ENCODE measurements around the gene SP6. TPM values are rescaled to one million over a fixed set of nuclear protein-coding genes. Genes with fewer than 3 reads are reported as not detected.

The SP6 gene
- total and polyA plus RNA-seq, 2 of the 4 experiments (the other 2 are of a cell fraction): under 0.01 to 0.31 TPM

DNA sequence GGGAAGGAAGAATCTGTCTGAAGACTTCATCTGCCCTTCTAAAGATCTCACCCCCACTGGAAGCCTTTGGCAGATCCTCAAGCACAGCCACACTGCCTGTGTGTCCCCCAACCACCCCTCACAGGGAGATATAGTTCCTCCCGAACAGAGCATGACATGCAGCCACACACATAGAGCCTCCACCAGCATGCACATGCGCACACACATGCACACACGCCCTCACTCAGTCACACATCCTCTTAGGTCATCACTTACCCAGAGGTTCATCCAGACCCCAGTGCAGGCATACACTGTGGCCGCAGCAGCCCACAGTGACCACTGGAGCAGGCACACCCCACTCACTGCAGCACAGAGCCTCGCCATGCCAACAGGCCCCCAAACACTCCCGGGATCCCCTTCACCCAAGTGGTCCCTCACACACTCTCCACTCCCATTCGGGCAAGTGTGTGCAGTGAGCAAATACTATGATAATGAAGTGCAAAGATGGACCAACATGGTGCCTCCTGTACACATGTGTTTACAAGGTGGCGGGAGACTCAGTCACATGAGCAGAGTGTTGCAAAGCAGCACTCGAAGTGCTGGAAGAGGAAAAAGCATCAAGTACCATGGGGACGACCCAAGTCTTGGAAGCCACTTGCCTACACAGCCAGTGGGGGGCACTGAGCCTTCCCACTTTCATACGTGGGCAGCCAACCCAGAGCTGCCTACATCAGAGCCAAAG is 17.0 kb upstream of the SP6 start:
- intact Hi-C loops (cut with micrococcal nuclease): no loop called here
- no TSS peak for BruUV-seq (replicated peaks)
- Histone ChIP-seq H2AK9ac (replicated peaks; ENCODE audit: low read depth, low read length, poor library complexity) (no peak overlapping the region), H3K18ac (ENCODE audit: low read depth, low read length) (no peak overlapping the region), H4K8ac (ENCODE audit: low read depth in 2 of 2, low read length in 2 of 2) (no peak overlapping the region), H3K4me2 (ENCODE audit: low read depth, low read length) (no peak overlapping the region), H4K91ac (ENCODE audit: insufficient read depth, low read depth, low read length) (no peak overlapping the region), H2AK5ac (ENCODE audit: low read depth, low read length) (peak overlapping the region; percentile 43; the same call in 1 of the 2 replicates), H2BK15ac (ENCODE audit: low read depth, low read length) (no peak overlapping the region), H3K27me3 (ENCODE audit: control insufficient read depth, insufficient read depth, low read length) (peaks cover 42% of the 10 kb centered on the region), H3K9ac (ENCODE audit: low read depth, low read length) (no peak overlapping the region), H4K5ac (ENCODE audit: low read depth, low read length) (no peak overlapping the region), H2BK5ac (ENCODE audit: low read depth, low read length, poor library complexity, severe bottlenecking) (no peak overlapping the region), H3K27ac (ENCODE audit: insufficient read depth, low read length) (no peak overlapping the region), H4K20me1 (ENCODE audit: insufficient read depth, low read length) (no peaks in the 10 kb centered on the region), H3K36me3 (ENCODE audit: control insufficient read depth, insufficient read depth, low read length) (no peaks in the 10 kb centered on the region), H3K4ac (ENCODE audit: low read depth, low read length) (no peak overlapping the region), H3K9me3 (ENCODE audit: control insufficient read depth, insufficient read depth, low read length) (peaks cover 3% of the 10 kb centered on the region; the same call in 1 of the 2 replicates), H2BK120ac (ENCODE audit: low read depth, low read length) (no peak overlapping the region), H3K4me1 (ENCODE audit: control insufficient read depth, insufficient read depth, low read length) (peaks cover 4% of the 10 kb centered on the region), H2BK20ac (ENCODE audit: low read depth, low read length) (no peak overlapping the region), H3K79me1 (ENCODE audit: low read depth in 1 of 2, low read length in 2 of 2) (no peaks in the 10 kb centered on the region), H3K9me1 (ENCODE audit: insufficient read depth, low read length) (no peaks in the 10 kb centered on the region), H3K23ac (ENCODE audit: low read depth, low read length) (no peak overlapping the region), H3K4me3 (ENCODE audit: insufficient read depth, low read depth, low read length) (no peak overlapping the region), H3K56ac (ENCODE audit: extremely low read depth, insufficient read depth, low read length) (no peak overlapping the region), H2AFZ (replicated peaks; ENCODE audit: low read length, poor library complexity) (no peak overlapping the region), H3K14ac (replicated peaks; ENCODE audit: low read depth, low read length) (no peak overlapping the region)
- no peak for ATAC-seq (ENCODE audit: low read depth)
- in situ Hi-C loops (cut with MboI; ENCODE audit: low sequenced_read_pairs): no loop called here
- no peak for DNase-seq
- dilution Hi-C loops (cut with HindIII; ENCODE audit: low sequenced_read_pairs, unreplicated experiment): no loop called here
- 87% methylated on average over 3 of the region's 11 CpGs; no CpG with 5 or more reads in 1 of the 2 experiments for WGBS, 2 experiments (ENCODE audit: extremely low coverage in 2 of 2, insufficient read length in 1 of 2)
- POLR2A ChIA-PET (ENCODE audit: unreplicated experiment): no interaction called here
- CTCF ChIA-PET: no interaction called here
- no peak for TF ChIP-seq SMC3 (IDR thresholded peaks at IDR 0.05; ENCODE audit: low read depth, low read length)
